ENCODE results near the gene RPS6KA5.
"Not testable (repeated sequence)": the region's sequence is repeated elsewhere in the genome, so short reads cannot be mapped to it uniquely, and the experiment has no call there.

Gene RPS6KA5

GRCh38 chr14:90940318-90940962, 120.0 kb downstream of the RPS6KA5 start:
- DNase-seq (ENCODE audit: low read depth, low spot score): no peak

DNA sequence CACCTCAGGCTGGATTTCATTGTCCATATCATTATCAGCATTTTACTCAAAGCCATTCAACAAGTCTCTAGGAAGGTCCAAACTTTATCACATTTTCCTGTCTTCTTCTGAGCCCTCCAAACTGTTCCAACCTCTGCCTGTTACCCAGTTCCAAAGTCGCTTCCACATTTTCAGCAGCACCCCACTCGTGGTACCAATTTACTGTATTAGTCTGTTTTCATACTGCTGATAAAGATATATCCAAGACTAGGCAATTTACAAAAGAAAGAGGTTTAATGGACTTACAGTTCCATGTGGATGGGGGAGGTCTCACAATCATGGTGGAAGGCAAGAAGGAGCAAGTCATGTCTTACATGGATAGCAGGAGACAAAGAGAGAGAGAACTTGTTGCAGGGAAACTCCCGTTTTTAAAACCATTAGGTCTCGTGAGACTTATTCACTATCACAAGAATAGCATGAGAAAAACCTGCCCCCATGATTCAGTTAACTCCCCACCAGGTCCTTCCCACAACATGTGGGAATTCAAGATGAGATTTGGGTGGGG, 121.1 kb downstream of the RPS6KA5 start:
- DNase-seq (ENCODE audit: low read depth, low spot score): not testable (repeated sequence)

- DNase-seq (ENCODE audit: low read depth, low spot score): no peak
These were observed 121.8 kb downstream of the RPS6KA5 start for GRCh38 chr14:90938615-90939014.

- DNase-seq (ENCODE audit: low read depth, low spot score): no peak
These were observed 123.5 kb downstream of the RPS6KA5 start for GRCh38 chr14:90936757-90937440.

GRCh38 chr14:90924621-90925340, 135.7 kb downstream of the RPS6KA5 start:
- DNase-seq (ENCODE audit: low read depth, low spot score): no peak

- no peak for DNase-seq (ENCODE audit: low read depth, low spot score)
These were observed 138.3 kb downstream of the RPS6KA5 start for GRCh38 chr14:90922141-90922540.

GRCh38 chr14:90911121-90911520, 149.3 kb downstream of the RPS6KA5 start:
- no peak for DNase-seq (ENCODE audit: low read depth, low spot score)

DNA sequence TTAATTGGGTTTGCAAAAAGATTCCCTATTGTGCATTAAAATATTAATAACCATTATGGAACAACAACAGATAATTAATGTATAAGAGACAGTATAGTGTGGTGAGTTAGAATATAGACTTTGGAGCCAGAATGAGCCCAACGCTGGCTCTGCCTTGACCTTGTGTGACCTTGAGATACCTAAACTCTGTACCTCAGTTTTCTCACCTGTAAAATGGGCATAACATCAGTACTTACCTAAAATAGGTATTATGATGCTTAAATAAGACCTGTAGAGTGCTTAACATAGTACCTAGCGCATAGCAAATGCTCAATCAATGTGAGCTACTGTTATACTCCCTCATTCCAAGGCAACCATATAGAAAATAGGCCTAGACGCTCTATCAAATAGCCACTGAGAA, 153.3 kb downstream of the RPS6KA5 start:
- DNase-seq (ENCODE audit: low read depth, low spot score): no peak

DNA sequence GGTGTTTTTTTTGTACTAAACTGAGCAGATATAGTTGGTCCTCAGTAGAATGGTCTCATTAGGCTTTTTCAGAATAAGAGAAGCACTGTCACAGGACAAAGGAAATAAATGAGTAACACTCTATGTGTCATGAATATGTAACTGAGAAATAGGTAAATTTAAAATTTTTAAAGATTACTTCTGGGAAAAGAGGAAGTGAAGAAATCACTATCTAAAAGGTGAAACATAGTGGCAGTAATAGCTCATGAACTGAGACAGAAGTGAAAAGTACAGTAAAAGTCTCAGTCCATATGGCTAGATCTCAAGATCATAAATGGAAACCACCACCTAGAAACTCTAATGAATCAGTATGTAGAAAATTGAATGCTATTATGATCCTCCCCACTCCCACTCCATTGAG, 154.9 kb downstream of the RPS6KA5 start:
- no peak for DNase-seq (ENCODE audit: low read depth, low spot score)

DNA sequence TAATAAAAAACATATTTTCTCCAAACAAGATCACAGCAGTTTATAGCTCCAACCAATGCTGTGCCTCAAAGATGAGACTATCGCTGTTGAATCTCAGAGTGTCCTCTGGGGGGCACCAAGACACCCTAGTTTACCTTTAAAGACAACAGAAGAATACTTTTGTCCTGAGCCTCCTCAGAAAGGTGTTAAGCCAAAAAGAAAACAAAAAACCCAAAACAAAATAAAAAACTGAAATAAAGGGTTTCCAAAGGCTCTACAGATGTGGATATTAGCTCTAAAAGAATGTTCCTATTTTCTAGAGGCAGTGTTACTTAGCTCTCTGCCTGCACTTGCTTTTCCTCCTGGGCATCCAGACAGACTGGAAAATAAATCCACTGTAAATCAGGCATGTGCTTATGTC, 157.3 kb downstream of the RPS6KA5 start:
- peak; percentile 32 for DNase-seq (ENCODE audit: low read depth, low spot score)

GRCh38 chr14:90900476-90901083, 159.9 kb downstream of the RPS6KA5 start:
- no peak for DNase-seq (ENCODE audit: low read depth, low spot score)

- DNase-seq (ENCODE audit: low read depth, low spot score): no peak
These were observed 163.4 kb downstream of the RPS6KA5 start for GRCh38 chr14:90897022-90897421.

DNA sequence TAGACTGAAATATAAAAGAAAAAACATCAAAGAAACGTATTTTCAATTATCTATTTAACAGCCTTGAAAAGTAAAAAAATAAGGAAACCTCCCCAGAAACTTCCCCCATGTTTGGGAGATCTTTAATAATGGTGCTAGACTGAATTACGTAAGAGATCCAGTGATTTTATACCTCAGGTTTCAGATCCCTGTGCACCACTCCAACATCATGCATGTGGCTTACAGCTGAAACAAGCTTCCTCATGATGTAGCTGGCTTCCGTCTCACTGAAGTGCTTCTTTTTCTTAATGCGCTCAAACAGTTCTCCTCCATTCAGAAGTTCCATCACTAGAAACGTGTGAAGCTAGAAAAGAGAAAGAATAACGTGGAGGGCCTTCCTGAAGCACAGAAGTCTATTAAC, 166.2 kb downstream of the RPS6KA5 start:
- DNase-seq (ENCODE audit: low read depth, low spot score): no peak

DNA sequence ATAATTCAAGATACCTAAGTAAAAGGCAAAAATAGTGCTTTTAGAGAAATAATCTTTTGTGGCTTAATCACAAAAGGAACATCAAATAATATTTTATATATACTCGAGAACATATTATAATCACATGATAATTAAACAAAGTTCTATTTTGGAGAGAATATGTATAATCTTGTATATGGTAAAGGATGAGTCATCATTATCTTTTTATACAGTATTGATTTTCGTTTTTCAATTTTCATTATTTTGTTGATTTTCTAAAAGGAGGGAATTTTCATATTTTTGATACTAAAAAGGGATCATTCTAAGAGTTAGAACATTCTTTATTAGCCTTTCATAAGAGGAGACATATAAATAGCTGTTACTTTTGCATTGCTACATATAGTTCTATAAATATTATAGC, 166.9 kb downstream of the RPS6KA5 start:
- no peak for DNase-seq (ENCODE audit: low read depth, low spot score)

GRCh38 chr14:90892970-90893369, 167.5 kb downstream of the RPS6KA5 start:
- no peak for DNase-seq (ENCODE audit: low read depth, low spot score)

DNA sequence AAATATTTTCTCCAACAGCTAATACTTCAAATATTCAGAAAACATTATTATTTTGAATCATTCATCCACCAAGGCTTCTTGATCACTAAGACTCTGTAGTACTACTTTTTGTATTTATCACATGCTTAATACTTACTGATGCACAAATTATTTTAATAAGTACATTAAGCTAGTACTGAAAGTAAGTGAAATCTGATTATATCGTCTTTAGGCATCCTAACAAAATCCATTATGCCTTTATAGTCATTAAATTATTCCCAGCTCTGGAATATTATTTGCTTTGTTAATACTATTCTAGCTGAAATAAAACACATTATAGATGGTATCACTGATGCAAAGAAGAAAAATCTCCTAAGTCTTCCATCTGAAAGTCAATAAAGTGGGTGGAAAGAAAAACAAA, 169.1 kb downstream of the RPS6KA5 start:
- DNase-seq (ENCODE audit: low read depth, low spot score): no peak

GRCh38 chr14:90890322-90891020, 170.0 kb downstream of the RPS6KA5 start:
- DNase-seq (ENCODE audit: low read depth, low spot score): no peak

GRCh38 chr14:90886297-90886815, 174.1 kb downstream of the RPS6KA5 start:
- DNase-seq (ENCODE audit: low read depth, low spot score): no peak

GRCh38 chr14:90883782-90884181, 176.7 kb downstream of the RPS6KA5 start:
- no peak for DNase-seq (ENCODE audit: low read depth, low spot score)

GRCh38 chr14:90883197-90883596, 177.2 kb downstream of the RPS6KA5 start:
- DNase-seq (ENCODE audit: low read depth, low spot score): no peak

GRCh38 chr14:90880282-90880681, 180.2 kb downstream of the RPS6KA5 start:
- DNase-seq (ENCODE audit: low read depth, low spot score): no peak
